Smooth muscle cell (in vitro differentiated cells): ENCODE measurements around the gene DOK7. TPM values are rescaled to one million over a fixed set of nuclear protein-coding genes. Genes with fewer than 3 reads are reported as not detected.

Experiments
- DNase-seq: peaks from one replicate; lab custom pipeline; 2025; ENCODE audit not compliant: unreplicated experiment; lab: John Stamatoyannopoulos, UW
- H2AFZ ChIP-seq: fragments of 200-600 bp; sonication (generic); 2 replicates; pipeline ENCODE4 v1.6.0; 2016; ENCODE audit warnings: antibody characterized with exemption, low read depth, mild to moderate bottlenecking
- H3F3A ChIP-seq: fragments of 200-600 bp; sonication (generic); 2 replicates; pipeline ENCODE4 v1.6.0; 2017; ENCODE audit warnings: antibody characterized with exemption, low read depth
- H3K27ac ChIP-seq: fragments of 200-600 bp; sonication (generic); 2 replicates; pipeline ENCODE4 v1.5.1; 2016; ENCODE audit warnings: low read depth, mild to moderate bottlenecking
- H3K27me3 ChIP-seq: fragments of 200-600 bp; sonication (generic); 2 replicates; pipeline ENCODE4 v1.6.1; 2016; ENCODE audit warnings: low read depth, mild to moderate bottlenecking
- H3K36me3 ChIP-seq: fragments of 200-600 bp; sonication (generic); 2 replicates; pipeline ENCODE4 v1.5.1; 2016; ENCODE audit warnings: low read depth
- H3K4me1 ChIP-seq: fragments of 200-600 bp; sonication (generic); 2 replicates; pipeline ENCODE4 v1.5.1; 2016; ENCODE audit warnings: low read depth
- H3K4me2 ChIP-seq: fragments of 200-600 bp; sonication (generic); 2 replicates; pipeline ENCODE4 v1.6.0; 2016; ENCODE audit warnings: mild to moderate bottlenecking
- H3K4me3 ChIP-seq: fragments of 200-600 bp; sonication (generic); 2 replicates; pipeline ENCODE4 v1.5.1; 2016; ENCODE audit warnings: mild to moderate bottlenecking
- H3K79me2 ChIP-seq: fragments of 200-600 bp; sonication (generic); 2 replicates; pipeline ENCODE4 v1.6.0; 2016; ENCODE audit warnings: low read depth, mild to moderate bottlenecking
- H3K9ac ChIP-seq: fragments of 200-600 bp; sonication (generic); 2 replicates; pipeline ENCODE4 v1.6.0; 2016; ENCODE audit warnings: low read depth
- H3K9me3 ChIP-seq: fragments of 200-600 bp; sonication (generic); replicated peaks from 2 replicates; pipeline ENCODE4 v1.5.1; 2016; ENCODE audit warnings: low read depth
- H4K20me1 ChIP-seq: fragments of 200-600 bp; sonication (generic); 2 replicates; pipeline ENCODE4 v1.6.0; 2016; ENCODE audit warnings: low read depth
- WGBS: methylation state at CpG from one replicate; pipeline ENCODE4 v1.1.7; 2016; ENCODE audit warnings: low lambda C conversion rate; 5-methylcytosine and 5-hydroxymethylcytosine counted together
- polyA plus RNA-seq: library from polyadenylated mRNA; unstranded; fragments of >200 nt; fragmentation: Nextera tagmentation; extraction: Ambion mirVana; gene quantifications from 2 replicates; pipeline ENCODE4 v1.2.1, GENCODE V29; 2016
- total RNA-seq: library from RNA; depleted of rRNA; stranded (reverse); fragments of >200 nt; gene quantifications from 2 replicates; pipeline ENCODE4 v1.2.3, GENCODE V29; 2014
- TF ChIP-seq, protein P1 (sequence below): fragments of 200-600 bp; sonication (generic); IDR thresholded peaks from 2 replicates; pipeline ENCODE4 v1.5.1; 2017; ENCODE audit warnings: borderline replicate concordance, mild to moderate bottlenecking, antibody characterized with exemption; ENCODE audit not compliant: insufficient read depth, poor library complexity, severe bottlenecking

DOK7 gene
- total and polyA plus RNA-seq, 2 experiments from 2014 or later, result not detected

DNA sequence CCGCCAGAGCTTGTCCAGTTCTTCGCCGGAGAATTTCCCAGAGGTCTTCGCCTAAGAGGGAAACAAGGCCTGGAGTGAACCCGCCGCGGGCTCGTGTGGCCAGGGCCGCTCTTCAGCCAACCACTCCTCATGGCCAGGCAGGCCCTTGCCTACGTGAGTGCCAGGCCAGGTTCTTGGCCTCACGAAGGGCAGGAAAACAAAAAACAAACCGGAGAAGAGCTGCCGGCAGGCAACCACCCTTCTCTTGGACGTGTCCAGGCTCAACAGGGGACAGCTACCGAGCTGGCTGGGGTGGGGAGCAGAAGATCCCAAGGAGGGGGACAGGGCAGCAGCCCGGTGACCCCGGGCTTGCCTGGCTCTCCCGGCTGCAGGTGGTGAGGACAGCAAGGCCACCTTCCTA is 55.8 kb downstream of the DOK7 start:
- Histone ChIP-seq H3K9me3 (no peaks in the 10 kb centered on the region), H3K27ac (no peak overlapping the region), H3K4me2 (no peak overlapping the region), H3K4me3 (no peak overlapping the region), H3K79me2 (no peaks in the 10 kb centered on the region), H3K27me3 (no peaks in the 10 kb centered on the region), H2AFZ (no peak overlapping the region), H3F3A (no peaks in the 10 kb centered on the region), H3K4me1 (no peaks in the 10 kb centered on the region), H3K9ac (no peak overlapping the region), H3K36me3 (no peaks in the 10 kb centered on the region), H4K20me1 (peaks cover 23% of the 10 kb centered on the region)
- DNase-seq, result no peak
- TF ChIP-seq, protein P1, sequence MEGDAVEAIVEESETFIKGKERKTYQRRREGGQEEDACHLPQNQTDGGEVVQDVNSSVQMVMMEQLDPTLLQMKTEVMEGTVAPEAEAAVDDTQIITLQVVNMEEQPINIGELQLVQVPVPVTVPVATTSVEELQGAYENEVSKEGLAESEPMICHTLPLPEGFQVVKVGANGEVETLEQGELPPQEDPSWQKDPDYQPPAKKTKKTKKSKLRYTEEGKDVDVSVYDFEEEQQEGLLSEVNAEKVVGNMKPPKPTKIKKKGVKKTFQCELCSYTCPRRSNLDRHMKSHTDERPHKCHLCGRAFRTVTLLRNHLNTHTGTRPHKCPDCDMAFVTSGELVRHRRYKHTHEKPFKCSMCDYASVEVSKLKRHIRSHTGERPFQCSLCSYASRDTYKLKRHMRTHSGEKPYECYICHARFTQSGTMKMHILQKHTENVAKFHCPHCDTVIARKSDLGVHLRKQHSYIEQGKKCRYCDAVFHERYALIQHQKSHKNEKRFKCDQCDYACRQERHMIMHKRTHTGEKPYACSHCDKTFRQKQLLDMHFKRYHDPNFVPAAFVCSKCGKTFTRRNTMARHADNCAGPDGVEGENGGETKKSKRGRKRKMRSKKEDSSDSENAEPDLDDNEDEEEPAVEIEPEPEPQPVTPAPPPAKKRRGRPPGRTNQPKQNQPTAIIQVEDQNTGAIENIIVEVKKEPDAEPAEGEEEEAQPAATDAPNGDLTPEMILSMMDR, result no peak
- 98% methylated on average over 17 of the region's 18 CpGs for whole genome bisulfite sequencing

DNA sequence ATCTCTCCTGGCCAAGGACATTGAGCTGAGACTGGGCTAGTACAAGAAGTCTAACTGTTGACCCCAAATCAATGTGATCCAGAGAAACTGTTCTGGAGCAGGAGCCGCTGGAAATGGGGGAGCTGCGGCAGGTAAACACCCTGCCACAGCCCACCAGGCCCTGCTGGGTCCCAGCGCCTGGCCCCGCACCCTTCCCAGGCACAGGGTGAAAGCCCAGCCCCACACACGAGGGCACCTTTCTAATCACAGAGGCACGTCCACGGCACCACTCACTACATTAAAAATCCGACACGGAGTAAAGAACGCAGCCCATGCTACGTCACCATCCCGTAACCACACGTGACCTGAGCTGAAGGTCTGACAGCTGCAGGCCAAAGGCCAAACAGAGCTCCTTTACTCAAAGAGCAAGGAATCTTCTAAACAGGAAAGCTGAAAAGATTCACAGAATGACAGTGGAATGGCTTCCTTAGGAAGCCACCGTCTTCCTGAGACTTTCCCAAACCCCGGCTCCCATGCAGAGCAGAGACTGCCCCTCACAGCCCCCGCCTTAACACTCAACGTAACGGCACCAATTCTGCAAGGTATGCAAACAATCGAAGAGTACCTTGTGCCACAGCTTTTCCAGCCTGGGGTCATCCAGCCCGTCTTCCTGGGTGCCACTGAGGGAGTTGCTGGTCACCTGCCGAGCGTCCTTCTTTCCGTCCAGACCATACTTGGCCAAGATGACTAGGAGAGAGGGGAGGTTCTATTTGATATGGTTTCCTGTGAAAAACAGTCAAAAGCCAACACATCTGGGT is 56.6 kb downstream of the DOK7 start:
- Histone ChIP-seq H3K4me1 (no peaks in the 10 kb centered on the region), H3K9ac (no peak overlapping the region), H3K4me2 (no peak overlapping the region), H3K4me3 (no peak overlapping the region), H3F3A (no peaks in the 10 kb centered on the region), H3K9me3 (no peaks in the 10 kb centered on the region), H4K20me1 (peaks cover 31% of the 10 kb centered on the region), H2AFZ (no peak overlapping the region), H3K27me3 (no peaks in the 10 kb centered on the region), H3K79me2 (no peaks in the 10 kb centered on the region), H3K36me3 (no peaks in the 10 kb centered on the region), H3K27ac (no peak overlapping the region)
- DNase-seq, result no peak
- TF ChIP-seq, protein P1, result no peak
- WGBS, result 94% methylated on average over 23 of the region's 23 CpGs

DNA sequence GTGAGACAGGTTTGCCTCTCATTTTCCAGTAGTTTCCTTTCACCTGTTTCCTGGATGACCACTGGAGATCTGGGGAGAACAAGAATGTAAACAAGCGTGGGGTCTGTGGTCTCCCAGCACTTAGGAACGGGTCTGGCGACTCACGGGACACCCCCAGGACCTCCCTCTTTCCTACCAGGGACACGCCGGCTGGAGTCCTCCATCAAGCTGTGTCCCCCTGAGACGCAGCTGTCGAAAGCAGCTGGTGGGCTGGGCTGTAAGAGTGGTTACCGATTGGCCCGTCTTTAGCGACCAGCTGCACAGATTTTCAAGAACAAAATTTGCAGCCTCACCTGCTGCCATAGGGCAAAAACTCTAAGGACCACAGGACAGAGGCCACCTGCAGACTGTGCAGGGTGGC is 57.2 kb downstream of the DOK7 start:
- Histone ChIP-seq H4K20me1 (peaks cover 37% of the 10 kb centered on the region), H3K4me2 (no peak overlapping the region), H3K9me3 (no peaks in the 10 kb centered on the region), H3K27ac (no peak overlapping the region), H3K36me3 (no peaks in the 10 kb centered on the region), H3K4me1 (no peaks in the 10 kb centered on the region), H3F3A (no peaks in the 10 kb centered on the region), H3K9ac (no peak overlapping the region), H3K4me3 (no peak overlapping the region), H3K79me2 (no peaks in the 10 kb centered on the region), H2AFZ (no peak overlapping the region), H3K27me3 (no peaks in the 10 kb centered on the region)
- DNase-seq, result no peak
- 92% methylated on average over 11 of the region's 11 CpGs for WGBS
- TF ChIP-seq, protein P1, result no peak
